Loucy (cell line): ENCODE data around the gene MT1H.

ENCODE experiments used
- H2AFZ ChIP-seq: fragments of 200-600 bp; sonication (generic); 2 replicates; pipeline ENCODE4 v1.6.0; 2016; ENCODE audit warnings: antibody characterized with exemption, mild to moderate bottlenecking, low read length, moderate library complexity
- H3F3A ChIP-seq: fragments of 200-600 bp; 2 replicates; pipeline ENCODE4 v1.6.0; 2016; ENCODE audit warnings: antibody characterized with exemption, low read depth, mild to moderate bottlenecking
- H3K27me3 ChIP-seq: fragments of 200-600 bp; sonication (generic); 2 replicates; pipeline ENCODE4 v1.6.1; 2014; ENCODE audit warnings: low read length, mild to moderate bottlenecking; ENCODE audit not compliant: insufficient read depth, poor library complexity, severe bottlenecking
- H3K36me3 ChIP-seq: fragments of 200-600 bp; sonication (generic); 2 replicates; pipeline ENCODE4 v1.6.1; 2016; ENCODE audit warnings: low read length; ENCODE audit not compliant: insufficient read depth
- H3K4me1 ChIP-seq: fragments of 200-600 bp; sonication (generic); 2 replicates; pipeline ENCODE4 v1.5.1; 2014; ENCODE audit warnings: low read length, mild to moderate bottlenecking; ENCODE audit not compliant: insufficient read depth, poor library complexity, severe bottlenecking
- H3K4me2 ChIP-seq: fragments of 200-600 bp; sonication (generic); 2 replicates; pipeline ENCODE4 v1.6.0; 2014; ENCODE audit warnings: antibody characterized with exemption, low read length, low read depth, mild to moderate bottlenecking; ENCODE audit not compliant: poor library complexity, severe bottlenecking
- H3K4me3 ChIP-seq: fragments of 200-600 bp; sonication (generic); 2 replicates; pipeline ENCODE4 v1.5.1; 2014; ENCODE audit warnings: low read length, mild to moderate bottlenecking, mixed read lengths; ENCODE audit not compliant: poor library complexity, severe bottlenecking
- H3K79me2 ChIP-seq: fragments of 200-600 bp; sonication (generic); 2 replicates; pipeline ENCODE4 v1.6.1; 2014; ENCODE audit warnings: low read length; ENCODE audit not compliant: insufficient read depth
- H3K9ac ChIP-seq: fragments of 200-600 bp; sonication (generic); 2 replicates; pipeline ENCODE4 v1.6.0; 2014; ENCODE audit warnings: mild to moderate bottlenecking, low read depth, low read length, moderate library complexity; ENCODE audit not compliant: poor library complexity, severe bottlenecking
- H3K9me2 ChIP-seq: fragments of 200-600 bp; sonication (generic); replicated peaks from 2 replicates; pipeline ENCODE4 v1.6.1; 2016; ENCODE audit warnings: low read depth, low read length, mixed read lengths
- H3K9me3 ChIP-seq: fragments of 200-600 bp; sonication (generic); 2 replicates; pipeline ENCODE4 v1.6.1; 2014; ENCODE audit warnings: mild to moderate bottlenecking, antibody characterized with exemption, low read length, low read depth; ENCODE audit not compliant: insufficient read depth
- H4K20me1 ChIP-seq: fragments of 200-600 bp; sonication (generic); 2 replicates; pipeline ENCODE4 v1.6.0; 2014; ENCODE audit warnings: antibody characterized with exemption, low read length, mild to moderate bottlenecking; ENCODE audit not compliant: insufficient read depth, poor library complexity, severe bottlenecking
- CTCF ChIP-seq: fragments of 200-600 bp; sonication (generic); conservative IDR thresholded peaks from 2 replicates; pipeline ENCODE4 v1.5.1; 2014; ENCODE audit warnings: mild to moderate bottlenecking, antibody characterized with exemption, low read length
- EZH2phosphoT487 ChIP-seq: fragments of 200-600 bp; IDR thresholded peaks from 2 replicates; pipeline ENCODE4 v1.6.1; 2018; ENCODE audit warnings: antibody characterized with exemption, mild to moderate bottlenecking, moderate library complexity, borderline replicate concordance

Gene MT1H

GRCh38 chr16:56700195-56700594 is 30.6 kb downstream of the MT1H start:
- no peak overlapping the region for H2AFZ ChIP-seq
- H3K4me3 ChIP-seq: no peak overlapping the region
- no peaks in the 10 kb centered on the region for H3K36me3 ChIP-seq
- H3K9me3 ChIP-seq: peaks cover 5% of the 10 kb centered on the region; the same call in 1 of the 2 replicates
- TF ChIP-seq CTCF (no peak), EZH2phosphoT487 (no peak)
- H3K4me1 ChIP-seq: no peaks in the 10 kb centered on the region
- no peaks in the 10 kb centered on the region for H3F3A ChIP-seq
- no peaks in the 10 kb centered on the region for H4K20me1 ChIP-seq
- no peaks in the 10 kb centered on the region for H3K27me3 ChIP-seq
- no peak overlapping the region for H3K9ac ChIP-seq
- H3K9me2 ChIP-seq: no peaks in the 10 kb centered on the region
- no peaks in the 10 kb centered on the region for H3K79me2 ChIP-seq
- H3K4me2 ChIP-seq: no peak overlapping the region

GRCh38 chr16:56700631-56701030 is 31.0 kb downstream of the MT1H start:
- no peaks in the 10 kb centered on the region for H3F3A ChIP-seq
- H3K9me2 ChIP-seq: no peaks in the 10 kb centered on the region
- no peaks in the 10 kb centered on the region for H4K20me1 ChIP-seq
- H2AFZ ChIP-seq: no peak overlapping the region
- H3K9me3 ChIP-seq: peaks cover 5% of the 10 kb centered on the region; the same call in 1 of the 2 replicates
- no peak overlapping the region for H3K4me2 ChIP-seq
- no peaks in the 10 kb centered on the region for H3K4me1 ChIP-seq
- no peak overlapping the region for H3K9ac ChIP-seq
- TF ChIP-seq CTCF (no peak), EZH2phosphoT487 (no peak)
- H3K79me2 ChIP-seq: no peaks in the 10 kb centered on the region
- H3K36me3 ChIP-seq: no peaks in the 10 kb centered on the region
- H3K27me3 ChIP-seq: no peaks in the 10 kb centered on the region
- no peak overlapping the region for H3K4me3 ChIP-seq

GRCh38 chr16:56701534-56701933 is 31.9 kb downstream of the MT1H start:
- no peaks in the 10 kb centered on the region for H4K20me1 ChIP-seq
- H3K4me2 ChIP-seq: no peak overlapping the region
- peak overlapping the region; percentile 57 for H2AFZ ChIP-seq
- H3K79me2 ChIP-seq: no peaks in the 10 kb centered on the region
- TF ChIP-seq EZH2phosphoT487 (no peak), CTCF (no peak)
- no peaks in the 10 kb centered on the region for H3K9me2 ChIP-seq
- no peaks in the 10 kb centered on the region for H3F3A ChIP-seq
- H3K9me3 ChIP-seq: peaks cover 5% of the 10 kb centered on the region; the same call in 1 of the 2 replicates
- H3K9ac ChIP-seq: no peak overlapping the region
- H3K27me3 ChIP-seq: no peaks in the 10 kb centered on the region
- H3K4me1 ChIP-seq: no peaks in the 10 kb centered on the region
- no peaks in the 10 kb centered on the region for H3K36me3 ChIP-seq
- H3K4me3 ChIP-seq: no peak overlapping the region
